ENCODE measurements around the gene GREB1. TPM values are rescaled to one million over a fixed set of nuclear protein-coding genes. Genes with fewer than 3 reads are reported as not detected.

The GREB1 gene
- total RNA-seq, 1 donor from 2014 or later: under 0.01 TPM

DNA sequence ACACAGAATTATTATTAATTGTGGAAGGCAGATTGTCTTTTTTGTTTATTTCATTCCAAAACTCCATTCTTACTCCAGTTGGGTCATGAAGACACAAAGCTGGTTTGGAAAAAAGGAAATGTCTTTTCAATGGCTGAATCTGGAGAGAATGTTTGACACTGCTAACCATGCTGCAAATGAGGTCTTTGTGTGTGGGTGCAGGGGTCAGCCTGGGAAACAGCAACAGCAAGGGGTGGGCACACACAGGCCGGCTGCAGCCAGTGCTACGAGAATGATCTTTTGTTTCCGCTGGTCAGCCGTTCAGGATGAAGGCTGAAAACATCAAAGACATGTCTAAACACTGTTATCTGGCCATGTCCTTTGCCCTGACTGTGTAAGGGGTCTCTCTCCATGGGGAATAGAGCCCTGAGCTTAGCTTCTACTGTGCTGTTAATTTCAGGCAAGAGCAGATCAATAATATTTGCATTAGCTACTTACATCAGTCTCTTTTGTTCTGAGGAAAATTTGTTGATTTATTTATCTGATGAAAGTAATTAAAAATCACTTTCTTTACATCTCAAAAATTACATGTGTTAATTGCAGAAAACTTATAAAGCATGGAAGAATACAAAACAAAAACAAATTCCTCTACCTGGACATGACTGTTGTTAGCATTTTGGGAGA, 34.6 kb upstream of the GREB1 start:
- peaks cover 5% of the 10 kb centered on the region for H3K27me3 ChIP-seq (ENCODE audit: control insufficient read depth, insufficient read depth, low read length)
- DNase-seq (ENCODE audit: low read depth): no peak
- FAIRE-seq: no peak
- no peak for TF ChIP-seq CTCF (IDR thresholded peaks at IDR 0.05; ENCODE audit: insufficient read depth, low read length, severe bottlenecking)
- no peaks in the 10 kb centered on the region for H3K36me3 ChIP-seq (ENCODE audit: control insufficient read depth, insufficient read depth, low read length)
- no peak overlapping the region for H3K4me3 ChIP-seq (ENCODE audit: low read depth, low read length)

DNA sequence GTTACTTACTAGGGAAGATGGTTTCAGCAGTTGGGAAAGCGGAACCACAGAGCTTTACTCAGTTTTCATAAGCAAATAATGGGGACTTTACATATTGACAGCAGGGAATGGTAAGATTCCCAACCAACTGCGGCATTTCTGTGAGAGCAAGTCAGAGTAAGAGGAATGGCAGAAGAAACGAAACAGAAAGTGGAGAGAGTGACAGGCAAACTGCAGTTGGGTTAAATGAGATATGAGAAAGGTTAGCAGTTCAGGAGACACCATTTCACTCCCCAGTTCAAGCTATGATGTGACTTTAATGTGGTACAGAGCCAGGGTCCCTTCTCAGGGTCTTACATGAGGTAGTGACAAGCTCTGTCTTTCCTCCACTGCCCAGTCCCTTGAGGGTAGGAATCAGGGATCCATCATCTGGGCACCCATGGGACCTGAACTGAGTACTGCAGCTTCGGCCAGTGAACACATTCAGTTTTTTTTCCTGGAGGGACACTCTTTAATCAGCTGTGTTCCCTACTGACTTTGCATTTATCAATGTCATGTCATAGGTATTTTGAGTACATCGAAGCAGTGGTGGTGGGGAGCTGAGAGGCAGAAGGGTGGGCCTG, 33.0 kb upstream of the GREB1 start:
- FAIRE-seq: no peak
- peaks cover 5% of the 10 kb centered on the region for H3K27me3 ChIP-seq (ENCODE audit: control insufficient read depth, insufficient read depth, low read length)

DNA sequence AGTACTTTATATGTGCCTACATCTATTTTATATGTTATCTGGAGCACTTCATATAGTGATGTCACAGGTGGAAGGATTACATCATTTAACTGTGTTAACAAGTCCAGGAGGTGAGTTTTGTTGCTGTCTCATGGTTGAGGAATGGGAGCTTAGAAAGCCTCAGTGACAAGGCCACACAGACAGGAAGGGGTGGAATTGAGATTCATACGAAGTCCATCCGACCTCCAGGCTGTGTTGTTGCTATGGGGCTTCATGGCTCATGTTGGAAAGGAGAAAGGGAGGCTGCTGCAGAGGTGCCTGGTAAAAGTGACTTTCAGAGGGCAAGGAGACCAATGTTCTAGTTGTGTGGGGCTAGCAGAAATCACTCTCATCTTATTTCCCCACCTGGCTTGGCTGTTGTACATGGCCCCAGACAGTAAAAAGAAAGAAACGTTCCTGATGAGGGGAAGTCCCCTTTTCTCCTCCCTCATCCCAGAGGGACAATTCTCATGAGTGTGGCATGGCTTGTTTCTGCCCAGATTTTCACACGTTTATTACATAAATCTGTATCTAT, 31.0 kb upstream of the GREB1 start:
- no peaks in the 10 kb centered on the region for H3K36me3 ChIP-seq (ENCODE audit: control insufficient read depth, insufficient read depth, low read length)
- no peak overlapping the region for H3K4me3 ChIP-seq (ENCODE audit: low read depth, low read length)
- TF ChIP-seq CTCF (IDR thresholded peaks at IDR 0.05; ENCODE audit: insufficient read depth, low read length, severe bottlenecking): no peak
- DNase-seq (ENCODE audit: low read depth) (peak; percentile 41), FAIRE-seq (no peak)
- peaks cover 5% of the 10 kb centered on the region for H3K27me3 ChIP-seq (ENCODE audit: control insufficient read depth, insufficient read depth, low read length)

More for the DNA sequence above, 33.0 kb upstream of the GREB1 start:
- TF ChIP-seq CTCF (IDR thresholded peaks at IDR 0.05; ENCODE audit: insufficient read depth, low read length, severe bottlenecking): no peak
- Histone ChIP-seq H3K36me3 (ENCODE audit: control insufficient read depth, insufficient read depth, low read length) (no peaks in the 10 kb centered on the region), H3K4me3 (ENCODE audit: low read depth, low read length) (no peak overlapping the region)
- DNase-seq (ENCODE audit: low read depth): no peak

- TF ChIP-seq CTCF (IDR thresholded peaks at IDR 0.05; ENCODE audit: insufficient read depth, low read length, severe bottlenecking): no peak
Measured at GRCh38 chr2:11503354-11503927, 30.4 kb upstream of the GREB1 start.

DNA sequence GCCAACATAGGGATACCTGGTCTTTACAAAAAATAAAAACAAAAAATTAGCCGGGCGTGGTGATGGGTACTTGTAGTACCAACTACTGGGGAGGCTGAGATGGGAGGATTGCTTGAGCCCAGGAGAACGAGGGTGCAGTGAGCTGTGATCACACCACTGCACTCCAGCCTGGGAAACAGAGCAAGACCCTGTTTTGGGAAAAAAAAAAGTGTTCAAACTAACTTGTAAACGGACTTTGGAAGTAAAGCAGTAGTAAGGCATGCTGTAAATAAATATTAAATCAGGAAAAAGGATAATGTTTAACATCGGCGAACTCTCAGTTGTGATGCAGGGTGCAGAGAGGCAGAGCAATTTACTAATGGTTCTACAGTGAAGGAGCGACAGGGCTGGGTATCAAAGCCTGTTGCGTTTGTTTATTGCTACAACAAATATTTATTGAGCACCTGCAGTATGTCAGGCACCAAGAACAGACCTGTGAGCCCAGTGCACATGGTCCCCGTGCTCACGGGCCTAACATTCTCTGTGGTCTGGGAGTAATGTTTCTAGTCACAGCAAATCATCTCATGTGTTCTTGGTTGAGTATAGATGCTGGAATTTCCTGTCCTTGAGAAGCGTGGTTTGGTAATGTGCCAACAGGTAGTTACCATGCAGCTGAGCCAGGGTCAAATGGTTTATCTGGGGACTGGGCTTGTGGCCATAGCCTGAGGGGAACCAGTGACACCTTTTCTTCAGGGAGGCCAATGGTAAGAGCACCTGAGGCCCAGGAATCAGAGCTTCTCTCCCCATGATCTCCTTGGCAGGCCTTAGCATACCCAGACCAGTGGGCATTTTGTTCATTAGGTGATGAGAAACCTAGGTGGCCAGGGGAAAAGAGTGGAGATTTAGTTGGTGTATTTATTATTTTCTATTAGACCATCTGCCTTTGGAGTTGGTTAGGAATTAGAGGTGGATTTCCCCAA, 27.9 kb upstream of the GREB1 start:
- H3K36me3 ChIP-seq (ENCODE audit: control insufficient read depth, insufficient read depth, low read length): no peaks in the 10 kb centered on the region
- no peak overlapping the region for H3K4me3 ChIP-seq (ENCODE audit: low read depth, low read length)
- DNase-seq (ENCODE audit: low read depth) (peak; percentile 76), FAIRE-seq (no peak)
- no peak for TF ChIP-seq CTCF (IDR thresholded peaks at IDR 0.05; ENCODE audit: insufficient read depth, low read length, severe bottlenecking)
- H3K27me3 ChIP-seq (ENCODE audit: control insufficient read depth, insufficient read depth, low read length): peaks cover 2% of the 10 kb centered on the region

More at GRCh38 chr2:11503354-11503927, 30.4 kb upstream of the GREB1 start:
- Histone ChIP-seq H3K36me3 (ENCODE audit: control insufficient read depth, insufficient read depth, low read length) (no peaks in the 10 kb centered on the region), H3K27me3 (ENCODE audit: control insufficient read depth, insufficient read depth, low read length) (peaks cover 5% of the 10 kb centered on the region), H3K4me3 (ENCODE audit: low read depth, low read length) (no peak overlapping the region)
- FAIRE-seq (no peak), DNase-seq (ENCODE audit: low read depth) (peak; percentile 25)

Measured in bronchial epithelial cell (primary cell).